HG02623 (cell line): ENCODE data around the gene TMEM121B.

Experiments
- ATAC-seq: cut with Tn5 transposase; IDR thresholded peaks from one replicate; pipeline ENCODE4 v1.9.1; 2021; ENCODE audit warnings: moderate library complexity; ENCODE audit not compliant: unreplicated experiment

TMEM121B gene

DNA sequence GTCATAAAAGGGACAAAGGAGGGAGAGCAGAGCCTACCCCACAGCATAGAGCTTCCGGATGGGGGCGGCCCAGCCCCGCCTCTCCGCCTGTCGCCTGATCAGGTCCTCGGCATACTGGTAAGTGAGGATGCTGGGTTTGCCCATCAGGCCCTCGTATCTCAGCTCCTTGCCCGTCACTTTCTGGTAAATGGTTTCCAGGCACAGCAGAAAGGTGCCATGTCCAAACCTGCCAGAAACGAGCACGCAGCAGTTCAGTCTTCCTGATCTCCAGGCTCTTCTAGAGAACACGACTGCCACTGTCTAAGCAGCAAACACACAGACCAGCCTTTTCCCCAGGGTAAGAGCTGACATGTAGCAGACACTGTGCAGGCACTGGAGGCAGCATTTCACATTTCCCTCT is 17.4 kb upstream of the TMEM121B start:
- ATAC-seq: no peak

- ATAC-seq: no peak
Measured at GRCh38 chr22:17137861-17138425, 16.8 kb upstream of the TMEM121B start.

DNA sequence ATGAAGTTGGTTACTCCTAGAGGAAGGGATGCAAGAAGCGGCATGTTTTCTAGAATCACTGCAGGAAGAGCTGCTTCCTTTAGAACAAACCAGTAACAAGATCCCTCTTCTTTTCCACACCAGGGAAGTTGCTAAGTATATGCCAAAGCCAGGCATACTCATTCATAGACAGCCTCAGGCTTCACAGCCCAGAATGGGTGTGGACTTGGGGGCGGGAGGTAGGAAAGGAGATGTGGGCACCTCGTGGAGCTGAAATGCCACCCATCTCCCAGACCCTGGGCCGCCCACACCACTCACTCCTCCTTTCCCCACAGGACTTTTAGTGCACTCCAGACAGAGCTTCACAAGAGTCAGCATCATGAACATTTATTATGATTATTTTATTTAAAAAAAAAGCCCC is 16.0 kb upstream of the TMEM121B start:
- no peak for ATAC-seq

DNA sequence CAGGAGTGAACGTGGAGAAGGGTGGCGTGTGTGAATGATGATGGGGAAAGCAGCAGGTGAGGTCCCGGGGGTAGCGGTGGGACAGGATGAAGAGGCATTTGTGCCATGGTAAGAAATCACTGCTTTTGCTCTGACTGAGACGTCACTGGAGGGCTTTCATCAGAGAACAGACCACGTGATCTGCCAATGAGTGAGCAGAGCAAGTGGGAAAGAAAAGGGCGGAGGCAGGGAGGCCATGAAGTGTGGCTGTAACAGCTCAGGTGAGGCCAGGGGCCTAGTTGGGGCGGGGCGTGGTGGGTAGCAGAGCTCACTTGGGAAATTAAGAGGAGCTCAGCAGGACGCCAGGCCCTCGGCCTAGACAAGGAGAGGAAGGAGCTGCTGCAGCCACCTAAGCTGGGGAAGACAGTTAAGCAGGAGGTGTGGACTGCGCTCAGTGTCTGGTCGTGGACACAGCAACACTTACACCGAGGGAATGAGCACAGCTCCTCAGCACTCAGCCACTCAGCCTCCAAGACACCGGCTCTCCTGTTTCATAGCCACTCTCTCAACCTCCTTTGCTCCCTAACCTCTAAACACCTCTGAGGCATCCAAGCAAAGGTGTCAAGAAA is 14.1 kb upstream of the TMEM121B start:
- no peak for ATAC-seq

GRCh38 chr22:17133137-17133536 is 12.0 kb upstream of the TMEM121B start:
- no peak for ATAC-seq

DNA sequence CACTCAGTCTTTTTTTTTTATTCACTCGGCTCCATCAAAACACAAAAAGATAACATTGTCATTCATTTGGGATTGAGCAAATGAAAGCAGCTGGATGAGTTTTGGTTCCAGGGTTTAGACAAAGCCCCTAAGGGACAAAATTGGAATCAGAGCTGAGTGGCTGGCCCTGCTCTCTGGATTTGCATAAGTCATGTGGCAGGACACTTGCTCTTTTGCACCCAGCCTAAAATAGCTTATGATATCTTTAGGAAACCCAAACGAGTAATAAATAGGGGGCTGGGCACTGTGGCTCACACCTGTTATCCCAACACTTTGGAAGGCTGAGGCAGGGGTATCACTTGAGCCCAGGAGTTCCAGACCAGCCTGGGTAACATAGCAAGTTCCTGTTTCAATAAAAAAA is 11.0 kb upstream of the TMEM121B start:
- ATAC-seq: no peak

GRCh38 chr22:17131686-17132085 is 10.5 kb upstream of the TMEM121B start:
- ATAC-seq: no peak

DNA sequence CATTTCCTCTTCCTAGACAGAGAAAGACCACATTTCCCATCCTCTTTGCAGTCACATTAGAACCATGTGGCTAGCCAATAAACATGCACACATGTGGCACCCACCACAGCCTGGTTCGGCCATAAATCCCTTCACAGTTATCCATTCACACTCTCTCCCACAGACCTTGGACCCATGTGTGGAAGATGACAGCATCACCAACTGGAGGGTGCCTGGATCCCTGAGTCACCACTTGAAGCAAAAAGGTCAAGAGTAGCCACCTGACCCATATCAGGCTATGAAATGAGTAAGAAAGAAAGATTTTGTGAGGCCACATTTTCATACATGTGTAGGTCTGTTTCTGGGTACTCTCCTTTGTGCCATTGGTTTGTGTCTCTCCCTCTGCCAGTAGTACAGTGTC is 9.0 kb upstream of the TMEM121B start:
- ATAC-seq: no peak

GRCh38 chr22:17120711-17121232 is 388 bp downstream of the TMEM121B start:
- no peak for ATAC-seq

GRCh38 chr22:17120281-17120680 is 879 bp downstream of the TMEM121B start:
- no peak for ATAC-seq

DNA sequence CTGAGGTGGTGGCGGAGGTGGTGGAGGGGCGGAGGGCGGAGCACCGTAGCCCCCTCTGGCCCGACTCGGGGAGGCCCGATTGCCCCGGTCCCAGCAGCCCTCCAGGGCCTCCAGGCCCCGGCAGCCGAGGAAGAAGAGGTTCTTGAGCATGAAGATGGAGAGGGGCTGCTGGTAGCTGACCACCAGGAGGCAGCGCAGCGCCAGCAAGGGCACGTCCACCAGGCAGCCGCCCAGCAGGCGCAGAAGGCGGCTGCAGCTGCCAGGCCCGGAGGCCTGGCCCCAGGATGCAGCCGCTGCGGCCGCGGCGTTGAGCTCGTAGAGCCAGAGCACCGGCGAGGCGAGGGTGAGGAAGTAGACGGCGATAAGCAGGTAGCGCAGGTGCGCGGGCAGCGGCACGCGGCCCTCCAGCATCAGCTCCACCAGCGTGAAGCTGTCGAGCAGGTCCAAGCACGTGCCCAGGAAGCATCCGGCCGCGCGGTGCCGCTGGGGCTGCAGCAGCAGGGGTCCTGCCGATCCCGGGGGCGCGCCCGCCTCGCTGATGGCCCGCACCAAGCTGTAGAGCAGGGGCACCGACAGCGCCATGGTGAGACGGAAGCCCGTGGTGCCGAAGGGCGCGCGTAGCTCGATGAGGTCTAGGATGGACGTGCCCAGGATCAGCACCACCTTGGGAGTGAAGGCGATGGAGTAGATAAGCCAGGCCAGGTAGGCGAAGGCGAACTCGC is 1.5 kb downstream of the TMEM121B start:
- ATAC-seq: no peak

DNA sequence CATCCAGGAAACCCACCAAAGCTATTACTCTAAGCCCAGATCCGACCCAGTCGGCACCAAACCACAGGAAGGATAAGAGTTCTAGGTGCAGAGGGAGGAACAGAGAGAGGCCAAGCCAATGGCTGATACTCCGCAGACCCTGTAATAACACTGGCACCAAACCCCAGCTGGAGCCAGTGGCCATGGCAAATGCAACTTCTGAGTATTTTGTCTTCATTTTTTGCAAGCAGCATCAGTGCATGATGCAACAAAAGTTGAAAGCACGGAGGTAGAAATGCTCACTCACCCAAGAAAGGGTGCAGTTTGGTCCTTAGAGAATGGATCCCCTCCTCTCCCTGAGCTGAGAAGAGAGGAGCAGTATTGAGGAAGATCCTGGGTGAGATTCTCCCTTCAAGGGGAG is 2.8 kb downstream of the TMEM121B start:
- ATAC-seq: no peak

GRCh38 chr22:17117890-17118289 is 3.3 kb downstream of the TMEM121B start:
- no peak for ATAC-seq

- ATAC-seq: no peak
Measured at GRCh38 chr22:17117400-17117799, 3.8 kb downstream of the TMEM121B start.

DNA sequence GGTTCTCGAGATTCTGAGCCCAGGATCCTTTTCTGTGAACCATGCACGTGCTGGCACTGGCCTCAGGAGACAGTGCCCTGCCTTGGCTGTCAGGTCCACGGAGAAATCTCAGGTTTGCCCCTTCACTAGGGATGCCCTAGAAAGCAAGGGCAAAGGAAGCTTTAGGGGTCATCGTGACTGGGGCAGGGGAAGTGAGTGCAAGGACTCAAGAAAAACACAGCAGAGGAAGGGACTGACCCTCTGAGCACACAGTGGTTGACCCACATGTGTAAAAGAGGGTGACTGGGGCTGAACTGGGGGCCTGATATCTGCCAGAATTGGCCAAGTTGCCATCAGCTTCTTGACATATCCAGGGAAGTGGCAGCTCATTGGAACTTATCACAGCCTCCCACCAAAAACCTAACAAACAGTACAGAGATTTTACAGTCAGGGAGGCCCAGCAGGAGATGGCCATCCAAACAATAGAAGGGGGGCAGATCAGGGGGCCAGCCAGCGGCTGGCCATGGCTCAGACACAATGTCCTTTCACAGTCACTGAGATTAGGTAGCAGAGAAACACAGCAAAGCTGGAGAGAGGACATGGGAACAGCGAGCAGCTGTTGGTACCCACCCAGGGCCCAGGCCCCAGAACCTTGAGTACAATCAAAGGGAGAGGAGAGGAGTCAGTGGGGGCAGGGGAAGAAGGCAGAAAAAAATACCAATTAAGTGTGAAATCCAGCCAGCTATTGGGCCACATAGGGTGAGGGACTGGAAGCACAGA is 4.4 kb downstream of the TMEM121B start:
- ATAC-seq: no peak

DNA sequence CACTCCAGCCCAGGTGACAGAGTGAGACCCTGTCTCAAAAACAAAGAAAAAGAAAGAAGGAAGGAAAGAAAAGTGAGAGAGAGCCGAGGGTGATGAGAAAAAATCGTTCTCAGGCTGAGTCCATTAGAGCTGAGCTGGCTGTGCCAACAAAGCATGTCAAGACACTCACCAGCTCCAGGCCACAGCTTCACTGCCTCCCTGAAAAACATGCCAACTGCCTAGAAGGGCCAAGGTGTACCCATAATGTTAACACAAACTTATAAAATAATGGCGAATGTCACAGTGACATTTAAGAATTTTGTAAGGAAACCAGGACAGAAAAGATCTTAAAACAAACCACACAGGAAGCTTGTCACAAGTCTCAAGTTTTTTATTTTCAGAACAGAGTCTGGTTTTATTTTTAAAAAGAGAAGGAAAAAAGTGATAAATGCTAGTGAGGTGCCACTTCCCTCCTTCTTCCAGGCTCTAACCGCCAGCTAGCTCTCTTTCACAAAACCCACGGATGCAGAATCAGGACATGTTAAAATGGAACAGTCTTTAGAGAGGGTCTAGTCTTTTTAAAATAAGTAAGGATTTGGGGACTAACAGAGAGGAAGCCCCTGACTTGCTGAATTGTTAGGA is 5.1 kb downstream of the TMEM121B start:
- ATAC-seq: no peak

- ATAC-seq: no peak
Measured at GRCh38 chr22:17115236-17115635, 5.9 kb downstream of the TMEM121B start.

- no peak for ATAC-seq
Measured at GRCh38 chr22:17114898-17115235, 6.3 kb downstream of the TMEM121B start.

DNA sequence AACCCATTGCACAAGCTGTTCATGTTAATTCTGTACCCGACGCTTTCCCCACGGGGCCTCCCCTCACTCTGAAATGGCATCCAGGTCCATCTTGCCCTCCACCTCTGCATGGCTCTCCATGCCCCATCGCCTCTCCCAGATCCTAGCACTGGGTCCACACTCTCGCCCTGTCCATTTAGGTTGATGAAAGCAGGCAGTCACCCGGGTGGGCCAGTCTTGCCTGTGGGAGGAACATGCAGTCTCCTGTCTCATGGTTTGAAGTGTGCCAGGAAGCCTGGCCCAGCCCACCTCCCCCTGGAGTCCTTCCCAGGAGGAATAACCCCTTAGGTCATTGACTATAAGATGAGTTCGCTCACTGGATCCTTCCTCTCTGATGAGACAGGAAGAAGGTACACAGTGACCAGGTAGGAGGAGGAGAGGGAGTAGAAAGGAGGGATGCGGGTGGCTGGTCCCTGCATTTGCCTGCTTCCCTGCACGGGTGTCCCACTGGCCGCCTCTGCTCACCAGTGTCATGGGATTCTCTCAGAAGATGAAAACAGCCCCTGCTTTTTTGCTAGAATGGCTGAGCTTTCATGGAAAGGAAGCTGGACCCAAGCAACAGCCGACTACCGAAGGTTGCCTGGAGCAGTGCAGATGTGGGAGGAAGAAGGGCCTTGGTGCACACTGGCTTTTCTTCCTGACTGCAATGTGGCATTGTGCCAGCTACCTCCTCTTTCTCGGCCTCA is 6.8 kb downstream of the TMEM121B start:
- no peak for ATAC-seq

- ATAC-seq: no peak
Measured at GRCh38 chr22:17113600-17113999, 7.6 kb downstream of the TMEM121B start.
